Activated CD4-positive, alpha-beta memory T cell treated with anti-CD3 and anti-CD28 coated beads for 36 hours (primary cell): Measurements from ENCODE around the gene CHST8. TPM values are rescaled to one million over a fixed set of nuclear protein-coding genes. Genes with fewer than 3 reads are reported as not detected.
A peak's percentile ranks its signal among the peaks of the same experiment; 100 is the strongest.

Experiments used
- CTCF ChIA-PET: fragments of 350-600 bp; sonication (Branson Sonifier 250); formaldehyde crosslinking; loops from one replicate; lab custom pipeline; 2021; ENCODE audit warnings: antibody characterized with exemption, inconsistent platforms; lab: Charles Lee
- POLR2A ChIA-PET: fragments of 350-600 bp; sonication (Branson Sonifier 250); formaldehyde crosslinking; loops from one replicate; lab custom pipeline; 2021; ENCODE audit warnings: antibody characterized with exemption; lab: Charles Lee
- DNase-seq: peaks from one replicate; pipeline ENCODE4 v3.0.0-alpha.2; 2020
- H3K27ac Mint-ChIP-seq: one replicate; pipeline ENCODE4 v1.8.0; 2021; ENCODE audit warnings: mixed read lengths
- H3K27me3 Mint-ChIP-seq: one replicate; pipeline ENCODE4 v1.8.0; 2021; ENCODE audit warnings: mixed read lengths
- H3K36me3 Mint-ChIP-seq: one replicate; pipeline ENCODE4 v1.8.0; 2021; ENCODE audit warnings: mixed read lengths
- H3K4me1 Mint-ChIP-seq: one replicate; pipeline ENCODE4 v1.8.0; 2021; ENCODE audit warnings: low read depth, mixed read lengths
- H3K4me3 Mint-ChIP-seq: one replicate; pipeline ENCODE4 v1.8.0; 2021; ENCODE audit warnings: mild to moderate bottlenecking, mixed read lengths
- H3K9me3 Mint-ChIP-seq: one replicate; pipeline ENCODE4 v1.8.0; 2021; ENCODE audit warnings: mixed read lengths
- intact Hi-C: fragments of 100-400 bp; cut with micrococcal nuclease; formaldehyde crosslinking; loops from one replicate; pipeline ENCODE4 v1.15.1; 2023
- total RNA-seq, 2 experiments: library from RNA; stranded (reverse); gene quantifications; one replicate each; pipeline ENCODE4 v1.2.3, GENCODE V29; 2021

The CHST8 gene
- total RNA-seq, 2 experiments from 2014 or later, result not detected

GRCh38 chr19:33775731-33776487, 154.2 kb downstream of the CHST8 start:
- DNase-seq, result no peak
- Mint-ChIP-seq H3K27me3 (peaks cover 16% of the 10 kb centered on the region), H3K36me3 (no peaks in the 10 kb centered on the region), H3K4me3 (no peak overlapping the region), H3K4me1 (peaks cover 3% of the 10 kb centered on the region), H3K27ac (no peak overlapping the region), H3K9me3 (no peaks in the 10 kb centered on the region)
- ChIA-PET CTCF (interaction anchor here (1.1 to 4.5 kb wide), 5 partner anchors 17 to 346 kb away, joined by 3 to 106 read pairs (median 11); no protein-coding TSS in a partner anchor), POLR2A (no interaction called here)
- intact Hi-C loops, result no loop called here

GRCh38 chr19:33777351-33777750, 155.6 kb downstream of the CHST8 start:
- Mint-ChIP-seq H3K9me3 (no peaks in the 10 kb centered on the region), H3K4me3 (no peak overlapping the region), H3K4me1 (peaks cover 5% of the 10 kb centered on the region), H3K36me3 (no peaks in the 10 kb centered on the region), H3K27me3 (peaks cover 14% of the 10 kb centered on the region), H3K27ac (no peak overlapping the region)
- intact Hi-C loops, result no loop called here
- DNase-seq, result no peak
- ChIA-PET CTCF (interaction anchor here (0.7 to 4.7 kb wide), 82 partner anchors 9 to 935 kb away, joined by 3 to 106 read pairs (median 5); partner anchors contain the start of genes KCTD15 and PEPD), POLR2A (no interaction called here)

GRCh38 chr19:33777753-33778088, 156.0 kb downstream of the CHST8 start:
- DNase-seq, result no peak
- POLR2A ChIA-PET, result interaction anchor here (1.0 kb wide), 1 partner anchor 17 kb away, joined by 3 read pairs; no protein-coding TSS in a partner anchor
- Mint-ChIP-seq H3K27me3 (peaks cover 14% of the 10 kb centered on the region), H3K4me3 (no peak overlapping the region), H3K9me3 (no peaks in the 10 kb centered on the region), H3K36me3 (no peaks in the 10 kb centered on the region), H3K27ac (no peak overlapping the region), H3K4me1 (peaks cover 5% of the 10 kb centered on the region)
- CTCF ChIA-PET, result interaction anchor here (0.7 to 4.7 kb wide), 87 partner anchors 9 to 935 kb away, joined by 3 to 106 read pairs (median 5); partner anchors contain the start of genes KCTD15 and PEPD
- intact Hi-C loops, result loop anchor here (1.0 to 2.0 kb wide), 3 partner anchors 221 to 368 kb away; no protein-coding TSS in a partner anchor

GRCh38 chr19:33778089-33778791, 156.5 kb downstream of the CHST8 start:
- intact Hi-C loops, result loop anchor here (1.0 to 2.0 kb wide), 3 partner anchors 221 to 367 kb away; no protein-coding TSS in a partner anchor
- Mint-ChIP-seq H3K9me3 (no peaks in the 10 kb centered on the region), H3K4me3 (no peak overlapping the region), H3K36me3 (no peaks in the 10 kb centered on the region), H3K27me3 (peaks cover 14% of the 10 kb centered on the region), H3K27ac (no peak overlapping the region), H3K4me1 (peaks cover 5% of the 10 kb centered on the region)
- ChIA-PET CTCF (interaction anchor here (0.6 to 4.7 kb wide), 91 partner anchors 9 to 935 kb away, joined by 3 to 106 read pairs (median 4); partner anchors contain the start of genes KCTD15 and PEPD), POLR2A (interaction anchor here (1.0 kb wide), 1 partner anchor 16 kb away, joined by 3 read pairs; no protein-coding TSS in a partner anchor)
- peak; percentile 89 for DNase-seq

- Mint-ChIP-seq H3K27me3 (peaks cover 14% of the 10 kb centered on the region), H3K27ac (no peak overlapping the region), H3K36me3 (no peaks in the 10 kb centered on the region), H3K4me3 (no peak overlapping the region), H3K9me3 (no peaks in the 10 kb centered on the region), H3K4me1 (peaks cover 5% of the 10 kb centered on the region)
- intact Hi-C loops, result loop anchor here (2.0 kb wide), 1 partner anchor 219 kb away; no protein-coding TSS in a partner anchor
- CTCF ChIA-PET, result interaction anchor here (1.2 to 4.7 kb wide), 4 partner anchors 13 to 315 kb away, joined by 3 to 106 read pairs (median 36); no protein-coding TSS in a partner anchor
- no peak for DNase-seq
- POLR2A ChIA-PET, result no interaction called here
Observed at GRCh38 chr19:33779849-33780248, 158.1 kb downstream of the CHST8 start.

- CTCF ChIA-PET, result interaction anchor here (1.2 to 4.7 kb wide), 4 partner anchors 13 to 315 kb away, joined by 3 to 106 read pairs (median 36); no protein-coding TSS in a partner anchor
- H3K9me3 Mint-ChIP-seq, result no peaks in the 10 kb centered on the region
Observed at GRCh38 chr19:33780251-33780650, 158.5 kb downstream of the CHST8 start.

GRCh38 chr19:33780746-33781145, 159.0 kb downstream of the CHST8 start:
- Mint-ChIP-seq H3K27me3 (peaks cover 14% of the 10 kb centered on the region), H3K9me3 (no peaks in the 10 kb centered on the region), H3K27ac (no peak overlapping the region), H3K4me3 (no peak overlapping the region), H3K36me3 (no peaks in the 10 kb centered on the region), H3K4me1 (peaks cover 10% of the 10 kb centered on the region)
- POLR2A ChIA-PET, result no interaction called here
- DNase-seq, result no peak
- CTCF ChIA-PET, result interaction anchor here (0.7 to 4.7 kb wide), 2 partner anchors 12 to 192 kb away, joined by 3 to 68 read pairs; no protein-coding TSS in a partner anchor
- intact Hi-C loops, result no loop called here

More at GRCh38 chr19:33780251-33780650, 158.5 kb downstream of the CHST8 start:
- POLR2A ChIA-PET, result no interaction called here
- Mint-ChIP-seq H3K27ac (no peak overlapping the region), H3K27me3 (peaks cover 14% of the 10 kb centered on the region), H3K4me3 (no peak overlapping the region), H3K36me3 (no peaks in the 10 kb centered on the region), H3K4me1 (peaks cover 5% of the 10 kb centered on the region)
- DNase-seq, result no peak
- intact Hi-C loops, result no loop called here

GRCh38 chr19:33781415-33781935, 159.7 kb downstream of the CHST8 start:
- no peak for DNase-seq
- CTCF ChIA-PET, result interaction anchor here (0.7 to 4.7 kb wide), 2 partner anchors 12 to 191 kb away, joined by 3 to 68 read pairs; no protein-coding TSS in a partner anchor

GRCh38 chr19:33781996-33782395, 160.2 kb downstream of the CHST8 start:
- Mint-ChIP-seq H3K27me3 (peaks cover 14% of the 10 kb centered on the region), H3K9me3 (no peaks in the 10 kb centered on the region), H3K27ac (no peak overlapping the region), H3K4me3 (no peak overlapping the region), H3K36me3 (no peaks in the 10 kb centered on the region), H3K4me1 (peaks cover 14% of the 10 kb centered on the region)
- intact Hi-C loops, result no loop called here
- CTCF ChIA-PET, result interaction anchor here (0.8 to 1.3 kb wide), 2 partner anchors 216 to 315 kb away, joined by 3 to 4 read pairs; no protein-coding TSS in a partner anchor
- POLR2A ChIA-PET, result no interaction called here
- DNase-seq, result no peak

More at GRCh38 chr19:33781415-33781935, 159.7 kb downstream of the CHST8 start:
- H3K36me3 Mint-ChIP-seq, result no peaks in the 10 kb centered on the region
- H3K27ac Mint-ChIP-seq, result no peak overlapping the region
- intact Hi-C loops, result no loop called here
- H3K4me3 Mint-ChIP-seq, result no peak overlapping the region
- POLR2A ChIA-PET, result no interaction called here
- no peaks in the 10 kb centered on the region for H3K9me3 Mint-ChIP-seq
- peaks cover 14% of the 10 kb centered on the region for H3K27me3 Mint-ChIP-seq
- H3K4me1 Mint-ChIP-seq, result peaks cover 14% of the 10 kb centered on the region

GRCh38 chr19:33784432-33784831, 162.7 kb downstream of the CHST8 start:
- peaks cover 9% of the 10 kb centered on the region for H3K27me3 Mint-ChIP-seq
- no peak overlapping the region for H3K4me3 Mint-ChIP-seq
- peaks cover 11% of the 10 kb centered on the region for H3K4me1 Mint-ChIP-seq
- CTCF ChIA-PET, result interaction anchor here (1.2 to 2.3 kb wide), 2 partner anchors 10 to 374 kb away, joined by 3 to 16 read pairs; no protein-coding TSS in a partner anchor
- intact Hi-C loops, result no loop called here
- no peak overlapping the region for H3K27ac Mint-ChIP-seq
- POLR2A ChIA-PET, result no interaction called here
- H3K36me3 Mint-ChIP-seq, result no peaks in the 10 kb centered on the region
- no peak for DNase-seq
- H3K9me3 Mint-ChIP-seq, result no peaks in the 10 kb centered on the region

GRCh38 chr19:33785795-33786194, 164.0 kb downstream of the CHST8 start:
- intact Hi-C loops, result no loop called here
- H3K27ac Mint-ChIP-seq, result no peak overlapping the region

More at GRCh38 chr19:33785795-33786194, 164.0 kb downstream of the CHST8 start:
- H3K27me3 Mint-ChIP-seq, result peaks cover 2% of the 10 kb centered on the region
- H3K36me3 Mint-ChIP-seq, result no peaks in the 10 kb centered on the region
- no peak for DNase-seq
- CTCF ChIA-PET, result interaction anchor here (0.7 to 2.5 kb wide), 4 partner anchors 8 to 355 kb away, joined by 3 to 16 read pairs (median 8); partner anchors contain the start of gene KCTD15
- no peaks in the 10 kb centered on the region for H3K9me3 Mint-ChIP-seq
- H3K4me3 Mint-ChIP-seq, result no peak overlapping the region
- H3K4me1 Mint-ChIP-seq, result peaks cover 11% of the 10 kb centered on the region
- POLR2A ChIA-PET, result no interaction called here
